Activated CD8-positive, alpha-beta memory T cell treated with anti-CD3 and anti-CD28 coated beads, Interleukin-2, amount 50 U/mL, for 1 hour (primary cell): ENCODE data around the gene PRDX5.
"Not testable (repeated sequence)": the region's sequence is repeated elsewhere in the genome, so short reads cannot be mapped to it uniquely, and the experiment has no call there.

Experiments
- DNase-seq: peaks from one replicate; pipeline ENCODE4 v3.0.0-alpha.2; 2020; ENCODE audit errors: extremely low read depth

Gene PRDX5

DNA sequence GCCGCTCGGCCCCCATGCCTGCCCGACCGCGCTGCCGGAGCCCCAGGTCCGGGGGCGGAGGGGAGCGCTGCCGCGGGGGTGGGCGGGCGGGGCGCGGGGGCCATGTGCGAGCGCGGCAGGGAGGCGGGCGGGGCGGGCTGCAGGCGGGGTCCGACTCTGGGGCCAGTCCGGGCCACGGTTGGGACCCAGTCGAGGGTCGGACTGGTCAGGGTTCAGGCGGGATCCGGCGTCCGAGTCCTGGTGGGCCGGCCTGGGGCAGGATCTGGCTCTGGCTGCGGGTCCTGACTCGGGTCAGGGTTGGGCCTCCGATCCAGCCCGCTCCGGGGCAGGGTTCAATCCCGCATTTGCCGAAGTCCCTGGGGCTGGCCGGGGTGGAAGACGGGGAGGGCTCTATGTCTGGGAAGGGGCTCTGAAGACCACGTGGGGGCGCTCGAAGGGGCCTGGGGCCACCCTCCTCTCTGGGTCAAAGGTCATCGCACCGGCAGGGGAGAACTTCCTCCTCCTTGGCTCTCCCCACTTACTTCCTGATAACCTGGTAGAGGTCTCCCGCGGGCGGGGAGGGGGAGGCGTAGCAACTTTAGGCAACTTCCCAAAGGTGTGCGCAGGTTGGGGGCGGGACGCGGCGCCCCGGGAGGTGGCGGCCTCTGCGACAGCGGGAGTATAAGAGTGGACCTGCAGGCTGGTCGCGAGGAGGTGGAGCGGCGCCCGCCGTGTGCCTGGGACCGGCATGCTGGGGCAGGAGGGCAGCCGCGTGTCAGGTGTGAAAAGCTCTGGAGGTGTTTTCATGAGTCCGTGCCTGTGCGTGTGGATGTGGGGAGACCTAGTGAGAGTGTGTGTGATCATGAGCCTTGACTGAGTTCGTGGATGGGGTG is 12.0 kb upstream of the PRDX5 start:
- no peak for DNase-seq

DNA sequence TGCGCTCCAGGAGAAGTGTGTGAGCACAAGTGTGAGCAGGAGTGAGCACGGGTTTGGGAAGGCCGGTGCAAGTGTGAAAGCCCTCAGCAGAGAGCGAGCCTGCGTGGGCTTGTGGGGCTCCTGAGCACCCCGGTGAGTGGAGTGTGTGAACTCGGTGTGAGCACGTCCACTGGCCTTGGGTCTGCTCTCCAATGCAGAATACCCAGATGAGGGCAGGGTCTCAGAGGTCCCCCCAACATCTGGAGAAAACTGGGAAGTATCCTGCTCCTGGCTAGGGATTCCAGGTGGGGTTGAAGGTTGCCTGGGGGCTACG is 11.4 kb upstream of the PRDX5 start:
- DNase-seq = no peak

DNA sequence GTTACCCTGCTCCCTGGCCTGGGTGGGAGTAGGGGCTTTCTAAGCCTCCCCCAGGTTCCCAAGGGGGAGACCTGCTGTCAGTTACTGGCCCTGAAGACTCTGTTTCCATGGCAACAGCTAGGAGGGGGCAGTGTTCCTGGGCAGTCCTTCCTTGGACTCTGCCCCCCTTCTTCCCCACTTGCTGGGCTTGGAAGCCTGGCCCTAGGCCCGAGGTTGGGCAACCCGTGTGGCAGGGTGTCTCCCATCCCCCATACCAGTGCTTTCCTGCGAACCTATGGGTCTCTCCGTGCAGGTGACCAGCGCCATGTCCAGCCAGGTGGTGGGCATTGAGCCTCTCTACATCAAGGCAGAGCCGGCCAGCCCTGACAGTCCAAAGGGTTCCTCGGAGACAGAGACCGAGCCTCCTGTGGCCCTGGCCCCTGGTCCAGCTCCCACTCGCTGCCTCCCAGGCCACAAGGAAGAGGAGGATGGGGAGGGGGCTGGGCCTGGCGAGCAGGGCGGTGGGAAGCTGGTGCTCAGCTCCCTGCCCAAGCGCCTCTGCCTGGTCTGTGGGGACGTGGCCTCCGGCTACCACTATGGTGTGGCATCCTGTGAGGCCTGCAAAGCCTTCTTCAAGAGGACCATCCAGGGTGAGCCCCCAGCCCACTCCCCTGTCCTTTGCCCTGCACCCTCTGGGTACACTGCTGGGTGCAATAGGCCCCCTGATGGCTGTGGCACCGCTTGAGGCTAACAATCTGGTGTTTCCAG is 10.9 kb upstream of the PRDX5 start:
- DNase-seq = no peak

DNA sequence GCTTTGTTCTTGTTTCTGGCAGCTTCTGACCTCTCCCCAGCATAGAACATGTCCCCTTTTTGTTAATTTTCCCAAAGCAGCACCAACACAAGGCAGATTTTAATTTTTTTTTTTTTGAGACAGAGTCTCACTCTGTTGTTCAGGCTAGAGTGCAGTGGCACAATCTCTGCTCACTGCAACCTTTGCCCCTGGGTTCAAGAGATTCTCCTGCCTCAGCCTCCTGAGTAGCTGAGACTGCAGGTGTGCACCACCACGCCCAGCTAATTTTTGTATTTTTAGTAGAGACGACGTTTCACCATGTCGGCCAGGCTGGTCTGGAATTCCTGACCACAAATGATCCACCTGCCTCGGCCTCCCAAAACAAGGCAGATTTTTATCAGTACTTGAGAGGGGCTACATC is 10.1 kb upstream of the PRDX5 start:
- DNase-seq = not testable (repeated sequence)

DNA sequence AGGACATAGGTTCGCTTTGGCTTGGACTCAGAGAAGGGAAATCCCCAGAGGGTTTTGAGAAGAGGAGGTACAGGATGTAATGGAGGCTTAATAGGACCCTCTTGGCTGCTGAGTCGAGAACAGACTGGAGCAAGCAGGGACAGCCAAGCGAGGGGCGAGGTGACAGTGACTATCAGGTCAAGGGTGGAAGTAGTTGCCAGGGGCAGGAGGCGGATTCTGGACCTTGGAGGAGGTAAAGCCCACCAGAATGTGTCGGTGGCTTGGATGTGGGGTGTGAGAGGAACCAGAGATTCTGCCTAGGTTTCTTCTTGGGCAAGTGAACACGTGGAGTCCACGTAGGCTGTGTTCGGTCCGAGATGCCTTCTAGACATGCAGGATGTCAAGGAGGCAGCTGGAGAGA is 5.0 kb upstream of the PRDX5 start:
- no peak for DNase-seq

DNA sequence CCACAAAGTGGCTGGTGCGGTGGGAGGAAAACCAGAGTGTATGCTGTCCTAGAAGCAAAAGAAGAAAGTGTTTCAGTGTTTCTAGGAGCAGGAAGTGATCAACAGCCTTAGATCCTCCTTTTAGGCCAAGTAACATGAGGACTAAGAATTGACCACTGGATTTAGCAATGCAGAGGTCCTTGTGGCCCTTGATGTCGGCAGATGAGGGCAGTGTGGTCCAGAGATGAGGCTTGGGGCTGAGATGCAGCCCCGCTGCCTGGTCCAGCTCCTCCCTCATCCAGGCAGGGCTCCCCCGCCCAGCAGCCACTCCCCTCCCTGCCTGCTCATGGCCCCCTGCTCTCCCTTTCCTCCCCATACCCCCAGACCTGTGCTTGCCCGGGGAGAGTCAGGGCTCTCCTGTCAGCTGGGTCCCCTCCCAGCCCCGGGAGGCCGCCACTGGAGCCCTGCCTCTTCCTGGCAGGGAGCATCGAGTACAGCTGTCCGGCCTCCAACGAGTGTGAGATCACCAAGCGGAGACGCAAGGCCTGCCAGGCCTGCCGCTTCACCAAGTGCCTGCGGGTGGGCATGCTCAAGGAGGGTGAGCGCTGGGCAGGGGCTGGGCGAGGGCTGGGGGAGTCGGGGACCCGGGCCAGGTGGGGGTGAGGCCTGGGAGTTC is 4.3 kb upstream of the PRDX5 start:
- DNase-seq = no peak

DNA sequence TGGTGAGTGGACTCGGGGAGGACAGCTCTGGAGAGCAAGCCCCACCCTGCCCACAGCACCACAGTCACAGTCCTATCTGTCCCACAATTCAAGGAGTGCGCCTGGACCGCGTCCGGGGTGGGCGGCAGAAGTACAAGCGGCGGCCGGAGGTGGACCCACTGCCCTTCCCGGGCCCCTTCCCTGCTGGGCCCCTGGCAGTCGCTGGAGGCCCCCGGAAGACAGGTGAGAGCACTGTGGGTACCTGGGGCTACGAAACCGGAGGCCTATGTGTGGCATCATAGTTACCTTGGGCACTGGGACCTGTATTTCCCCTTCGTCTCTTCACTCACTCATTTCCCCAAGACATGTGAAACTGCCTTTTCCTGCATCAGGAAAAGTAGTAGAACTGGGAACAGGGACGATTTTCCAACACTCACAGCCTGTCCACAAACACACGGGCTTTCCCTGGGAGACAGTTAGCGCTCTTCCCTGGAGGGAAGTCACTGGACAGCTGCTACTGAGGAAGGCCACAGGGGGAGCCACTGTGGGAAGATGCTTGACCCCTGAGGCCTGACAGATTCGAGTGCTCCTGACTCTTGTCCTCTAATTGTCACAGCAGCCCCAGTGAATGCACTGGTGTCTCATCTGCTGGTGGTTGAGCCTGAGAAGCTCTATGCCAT is 3.6 kb upstream of the PRDX5 start:
- DNase-seq = no peak

DNA sequence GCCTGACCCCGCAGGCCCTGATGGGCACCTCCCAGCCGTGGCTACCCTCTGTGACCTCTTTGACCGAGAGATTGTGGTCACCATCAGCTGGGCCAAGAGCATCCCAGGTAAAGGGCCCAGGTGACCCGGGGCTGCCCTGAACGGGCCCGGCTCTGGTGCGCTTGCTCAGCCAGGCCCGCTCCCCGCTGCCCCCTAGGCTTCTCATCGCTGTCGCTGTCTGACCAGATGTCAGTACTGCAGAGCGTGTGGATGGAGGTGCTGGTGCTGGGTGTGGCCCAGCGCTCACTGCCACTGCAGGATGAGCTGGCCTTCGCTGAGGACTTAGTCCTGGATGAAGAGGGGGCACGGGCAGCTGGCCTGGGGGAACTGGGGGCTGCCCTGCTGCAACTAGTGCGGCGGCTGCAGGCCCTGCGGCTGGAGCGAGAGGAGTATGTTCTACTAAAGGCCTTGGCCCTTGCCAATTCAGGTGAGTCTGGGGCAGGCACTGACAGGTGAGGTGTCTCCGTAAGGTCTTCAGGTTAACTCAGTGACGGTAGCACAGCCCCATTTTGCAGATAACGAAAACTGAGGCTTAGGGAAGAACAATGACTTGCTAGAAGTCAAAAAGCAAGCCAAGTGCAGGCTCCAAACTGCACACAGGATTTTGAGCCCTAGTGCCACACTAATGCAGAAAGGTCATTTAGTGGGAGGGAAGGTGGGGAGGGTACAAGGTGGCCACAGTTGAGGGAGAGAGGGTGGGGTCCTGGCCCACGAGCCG is 2.9 kb upstream of the PRDX5 start:
- DNase-seq = no peak

DNA sequence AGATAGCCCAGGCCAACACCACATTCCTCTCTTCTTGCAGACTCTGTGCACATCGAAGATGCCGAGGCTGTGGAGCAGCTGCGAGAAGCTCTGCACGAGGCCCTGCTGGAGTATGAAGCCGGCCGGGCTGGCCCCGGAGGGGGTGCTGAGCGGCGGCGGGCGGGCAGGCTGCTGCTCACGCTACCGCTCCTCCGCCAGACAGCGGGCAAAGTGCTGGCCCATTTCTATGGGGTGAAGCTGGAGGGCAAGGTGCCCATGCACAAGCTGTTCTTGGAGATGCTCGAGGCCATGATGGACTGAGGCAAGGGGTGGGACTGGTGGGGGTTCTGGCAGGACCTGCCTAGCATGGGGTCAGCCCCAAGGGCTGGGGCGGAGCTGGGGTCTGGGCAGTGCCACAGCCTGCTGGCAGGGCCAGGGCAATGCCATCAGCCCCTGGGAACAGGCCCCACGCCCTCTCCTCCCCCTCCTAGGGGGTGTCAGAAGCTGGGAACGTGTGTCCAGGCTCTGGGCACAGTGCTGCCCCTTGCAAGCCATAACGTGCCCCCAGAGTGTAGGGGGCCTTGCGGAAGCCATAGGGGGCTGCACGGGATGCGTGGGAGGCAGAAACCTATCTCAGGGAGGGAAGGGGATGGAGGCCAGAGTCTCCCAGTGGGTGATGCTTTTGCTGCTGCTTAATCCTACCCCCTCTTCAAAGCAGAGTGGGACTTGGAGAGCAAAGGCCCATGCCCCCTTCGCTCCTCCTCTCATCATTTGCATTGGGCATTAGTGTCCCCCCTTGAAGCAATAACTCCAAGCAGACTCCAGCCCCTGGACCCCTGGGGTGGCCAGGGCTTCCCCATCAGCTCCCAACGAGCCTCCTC is 2.0 kb upstream of the PRDX5 start:
- not testable (repeated sequence) for DNase-seq

DNA sequence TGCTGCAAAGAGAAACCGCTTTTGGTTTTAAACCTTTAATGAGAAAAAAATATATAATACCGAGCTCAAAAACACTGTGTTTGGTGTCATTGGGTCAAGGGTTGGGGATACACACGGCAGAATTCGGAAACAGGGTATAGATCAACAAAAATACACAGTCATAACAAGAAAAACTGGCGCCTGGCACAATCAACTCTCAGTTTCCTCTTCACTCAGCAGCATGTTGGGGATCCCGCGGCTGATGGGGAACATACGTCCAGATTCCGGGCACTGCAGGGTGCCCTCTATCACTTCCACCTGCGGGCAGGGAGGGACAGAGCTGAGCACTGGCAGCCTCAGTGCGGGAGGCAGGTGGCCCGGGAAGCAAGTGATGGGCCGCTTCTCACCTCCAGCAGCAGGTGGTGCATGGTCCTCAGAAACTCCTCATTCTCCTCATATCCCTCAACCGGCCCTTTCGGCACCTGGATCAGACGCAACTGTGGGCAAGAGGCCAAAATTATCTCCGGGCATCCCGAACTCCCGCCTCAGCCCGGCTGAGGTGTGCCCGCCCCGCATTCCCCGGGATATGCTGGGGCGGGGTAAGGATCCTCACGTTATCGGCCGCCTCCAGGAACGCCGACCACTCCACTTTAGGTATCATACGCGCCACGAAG is 1.1 kb upstream of the PRDX5 start:
- DNase-seq = no peak

DNA sequence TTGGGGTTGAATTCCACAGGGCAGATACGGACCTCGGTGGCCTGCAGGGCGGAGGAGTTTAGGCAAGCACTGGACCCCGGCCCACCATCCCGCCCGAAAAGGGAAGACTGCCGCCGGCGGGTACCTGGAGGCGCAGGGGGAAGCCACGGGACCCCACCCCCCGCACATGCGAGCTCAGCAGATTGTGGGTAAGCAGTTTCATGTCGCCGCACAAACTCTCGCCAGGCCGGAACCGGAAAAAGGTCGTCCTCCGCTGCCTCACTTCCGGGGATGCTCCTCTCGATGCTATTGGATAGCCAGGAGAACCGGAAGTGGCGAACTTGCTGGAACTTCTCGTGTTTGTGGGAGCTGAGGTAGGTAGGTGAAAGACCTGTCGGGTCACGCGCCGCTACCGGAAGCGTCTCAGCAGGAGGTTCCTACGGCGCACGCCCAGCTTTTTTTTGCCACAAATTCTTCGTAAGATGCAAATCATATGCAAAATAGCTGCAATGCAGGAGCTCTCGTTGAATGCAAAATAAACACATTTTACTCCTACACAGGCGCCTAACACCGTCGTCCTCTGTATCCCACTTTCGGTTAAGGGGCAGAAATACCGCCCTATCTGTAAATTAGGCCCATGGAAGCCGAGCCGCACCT is 478 bp upstream of the PRDX5 start, which contains the start of gene TRMT112:
TRMT112 (minus strand) TSS at position 235 of the 636 bp plus-strand sequence; CDS start at position 202, 33 bp downstream.
- DNase-seq = peak; percentile 97

DNA sequence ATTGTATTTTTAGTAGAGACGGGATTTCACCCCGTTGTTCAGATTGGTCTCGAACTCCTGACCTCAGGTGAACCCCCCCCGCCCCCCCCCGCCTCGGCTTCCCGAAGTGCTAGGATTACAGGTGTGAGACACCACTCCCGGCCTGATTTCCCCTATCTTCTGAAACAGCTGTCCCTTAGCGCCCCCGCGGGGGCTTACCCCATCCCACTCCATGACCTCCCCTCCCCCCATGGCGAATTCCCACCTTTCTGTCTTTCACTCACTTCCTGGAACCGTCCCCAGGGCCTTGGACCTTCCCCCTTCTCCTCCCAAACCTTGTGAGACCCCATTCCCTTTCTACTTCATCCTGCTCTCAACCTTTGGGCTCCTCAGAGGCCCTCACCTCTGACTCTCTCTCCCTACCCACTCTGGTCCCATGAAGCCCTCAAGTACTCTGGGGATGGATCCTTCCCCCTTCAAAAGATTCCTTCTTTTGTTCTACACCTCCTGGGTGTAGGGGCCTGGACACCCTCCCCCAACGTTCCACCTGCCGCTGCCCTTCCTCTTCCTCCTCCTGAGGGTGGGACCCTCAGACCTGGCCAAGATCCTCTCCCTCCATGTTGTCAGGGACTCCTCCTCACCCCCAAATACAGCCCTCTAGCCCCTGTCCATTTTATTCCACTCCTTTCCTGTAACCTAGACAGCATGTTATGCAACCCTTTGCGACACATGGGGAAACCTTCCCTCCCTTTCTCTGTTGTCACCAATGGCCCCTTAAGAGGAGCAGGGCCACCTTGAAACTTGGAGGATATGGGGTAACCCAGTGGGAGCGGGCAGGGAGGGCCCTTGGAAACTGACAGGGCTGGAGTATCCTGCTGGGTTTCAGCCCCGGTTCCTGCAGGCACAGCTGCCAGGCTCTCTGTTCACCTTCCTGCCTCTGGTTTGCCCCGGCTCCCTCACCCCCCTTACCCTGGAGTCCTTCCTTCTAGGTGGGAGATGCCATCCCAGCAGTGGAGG is 1.1 kb downstream of the PRDX5 start:
- DNase-seq = no peak

DNA sequence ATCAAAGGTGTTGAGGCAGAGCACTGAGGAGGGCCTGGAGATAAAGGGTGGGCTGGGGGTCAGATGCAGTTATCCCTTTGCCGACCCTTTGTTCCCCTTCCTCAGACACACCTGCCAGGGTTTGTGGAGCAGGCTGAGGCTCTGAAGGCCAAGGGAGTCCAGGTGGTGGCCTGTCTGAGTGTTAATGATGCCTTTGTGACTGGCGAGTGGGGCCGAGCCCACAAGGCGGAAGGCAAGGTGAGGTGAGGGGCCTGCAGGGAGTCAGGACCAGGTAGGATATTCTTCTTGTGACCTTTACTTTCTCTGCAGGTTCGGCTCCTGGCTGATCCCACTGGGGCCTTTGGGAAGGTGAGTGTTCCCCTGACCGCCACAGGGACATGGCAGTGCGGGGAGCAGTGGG is 2.6 kb downstream of the PRDX5 start:
- DNase-seq = no peak

DNA sequence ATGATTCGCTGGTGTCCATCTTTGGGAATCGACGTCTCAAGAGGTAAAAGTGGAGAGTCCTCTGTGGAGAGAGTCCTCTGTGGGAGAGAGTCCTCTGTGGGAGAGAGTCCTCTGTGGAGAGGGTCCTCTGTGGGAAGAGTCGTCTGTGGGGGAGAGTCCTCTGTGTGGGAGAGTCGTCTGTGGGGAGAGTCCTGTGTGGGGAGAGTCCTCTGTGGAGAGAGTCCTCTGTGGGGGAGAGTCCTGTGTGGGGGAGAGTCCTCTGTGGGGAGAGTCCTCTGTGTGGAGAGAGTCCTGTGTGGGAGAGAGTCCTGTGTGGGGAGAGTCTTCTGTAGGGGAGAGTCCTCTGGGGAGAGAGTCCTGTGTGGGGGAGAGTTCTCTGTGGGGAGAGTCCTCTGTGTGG is 3.1 kb downstream of the PRDX5 start:
- DNase-seq = no peak

DNA sequence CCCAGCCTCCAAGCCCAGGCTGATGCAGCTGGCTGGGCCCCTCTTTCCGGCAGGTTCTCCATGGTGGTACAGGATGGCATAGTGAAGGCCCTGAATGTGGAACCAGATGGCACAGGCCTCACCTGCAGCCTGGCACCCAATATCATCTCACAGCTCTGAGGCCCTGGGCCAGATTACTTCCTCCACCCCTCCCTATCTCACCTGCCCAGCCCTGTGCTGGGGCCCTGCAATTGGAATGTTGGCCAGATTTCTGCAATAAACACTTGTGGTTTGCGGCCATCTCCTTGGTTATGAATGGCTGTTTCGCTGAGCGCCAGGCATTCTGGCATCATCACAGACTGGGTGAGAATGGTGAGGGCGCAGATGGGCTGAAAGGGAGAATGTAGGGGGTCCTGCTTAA is 3.6 kb downstream of the PRDX5 start:
- DNase-seq = no peak

DNA sequence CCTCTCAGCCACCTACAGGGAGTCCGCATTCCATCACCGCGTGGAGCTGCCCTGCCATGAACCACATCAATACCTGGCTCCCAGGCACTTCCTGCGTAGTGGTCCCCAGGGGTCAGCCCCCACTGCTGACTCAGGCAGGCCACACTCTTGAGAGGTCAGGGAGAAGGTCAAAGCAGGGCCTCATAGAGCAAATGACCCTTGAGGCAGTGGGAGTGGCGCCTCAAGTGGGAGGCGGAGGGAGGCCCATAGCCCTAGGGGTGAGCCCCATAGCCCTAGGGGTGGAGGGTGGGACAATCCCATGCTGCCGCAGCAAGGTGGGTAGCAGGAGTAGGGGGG is 5.0 kb downstream of the PRDX5 start:
- DNase-seq = no peak

DNA sequence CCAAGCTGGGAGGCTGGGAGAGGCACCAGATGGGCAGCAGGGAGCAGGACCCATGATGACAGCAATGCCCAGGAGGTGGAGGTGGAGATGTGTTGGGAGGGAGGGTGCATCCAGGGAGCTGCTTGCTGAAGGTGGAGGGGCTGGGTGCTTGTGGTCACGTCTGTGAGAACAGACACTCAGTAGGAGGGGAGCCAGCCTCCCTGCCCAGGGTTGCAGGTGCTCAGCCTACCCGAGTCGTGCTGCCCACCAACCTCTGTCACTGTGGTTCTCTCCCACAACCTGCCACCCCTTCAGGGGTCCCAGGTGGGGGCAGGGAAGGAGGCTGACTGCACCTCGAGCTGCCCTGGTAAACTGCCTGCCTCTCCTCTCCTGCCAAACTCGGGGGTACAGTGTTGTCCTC is 5.5 kb downstream of the PRDX5 start:
- no peak for DNase-seq

DNA sequence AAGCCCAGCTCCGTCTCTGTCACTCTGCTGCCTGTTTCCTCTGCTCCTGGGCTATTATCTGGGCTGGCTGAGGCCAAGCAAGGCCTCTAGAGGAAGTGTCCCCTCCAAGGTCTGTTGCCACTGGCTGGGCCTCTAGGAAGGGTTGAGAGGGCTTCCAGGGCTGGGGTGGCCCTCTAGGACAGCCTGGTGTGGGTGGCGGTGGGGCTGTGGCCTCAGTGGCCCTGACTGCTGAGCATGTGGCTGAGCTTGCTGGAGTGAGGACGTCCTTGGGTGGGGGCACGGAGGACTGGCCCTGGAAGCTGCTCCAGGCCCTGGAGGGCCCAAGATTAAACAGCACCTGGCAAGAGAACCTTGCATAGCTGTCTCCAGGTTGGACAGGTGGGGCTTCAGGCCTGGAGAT is 6.1 kb downstream of the PRDX5 start:
- not testable (repeated sequence) for DNase-seq
